Heart left ventricle (tissue), 13 donors: Measurements from ENCODE around the gene PLCB1.

Experiments
- CTCF ChIP-seq, 12 donors: fragments of 200-600 bp; sonication (generic) in 4 of 12; IDR thresholded peaks; one replicate each; pipeline versions ENCODE4 v1.5.0 to v1.8.0; 2018 to 2022; ENCODE audit warnings: antibody characterized with exemption in 12 of 12, mild to moderate bottlenecking in 5 of 12
- POLR2A ChIP-seq, 2 donors: fragments of 450-650 bp; IDR thresholded peaks; one replicate each; pipeline ENCODE4 v1.6.1; 2017; ENCODE audit warnings: antibody characterized with exemption in 2 of 2, mild to moderate bottlenecking in 2 of 2, moderate library complexity in 2 of 2
- donor health status: ischemic (EF 13 %, LVEDD 7.1; RV severe dilation, severe dysfunction).
- donor health status: DM: no; HTN: yes; CAD: no.
- donor health status: DM: no; HTN: no; CAD: no.
- donor health status: ischemic (EF 25% LVEDD 6.9; RV normal size, moderate dysfunction).
- donor health status: ischemic (EF 25% LVEDD 5.7; RV mildly dilated, moderate dysfunction).
- donor health status: ischemic (EF 35%, LVEDD 5.7; RV mildly dilated, moderate dysfunction).
- donor health status: nonischemic (EF 11% LVEDD 7.7; RV severe dilation, severe dysfunction).
- donor health status: DM: yes; HTN: yes; CAD: no.
- donor health status: PGD.
- donor health status: ischemic (EF 29% LVEDD 5.4; RV normal size, mild dysfunction).
- donor health status: nonischemic (EF 23%, LVEDD 6.1; RV moderate dilation, normal function).

GRCh38 chr20:8303651-8304050 lies 171.6 kb downstream of the PLCB1 start:
- TF ChIP-seq POLR2A (IDR thresholded peaks at IDR 0.05) (no peak), CTCF (IDR thresholded peaks at IDR 0.05) (no peak)
